GM19372 (cell line): ENCODE results near the gene PLAGL1.
"Not testable (repeated sequence)": the region's sequence is repeated elsewhere in the genome, so short reads cannot be mapped to it uniquely, and the experiment has no call there.

Experiments
- ATAC-seq: cut with Tn5 transposase; IDR thresholded peaks from one replicate; pipeline ENCODE4 v1.9.1; 2021; ENCODE audit warnings: mild to moderate bottlenecking, low read depth, moderate library complexity; ENCODE audit not compliant: unreplicated experiment

Gene PLAGL1

GRCh38 chr6:144009628-144010027, 1.6 kb upstream of the PLAGL1 start:
- not testable (repeated sequence) for ATAC-seq

GRCh38 chr6:144008846-144009245, 787 bp upstream of the PLAGL1 start:
- ATAC-seq: no peak

GRCh38 chr6:144007478-144008119, 460 bp downstream of the PLAGL1 start:
- no peak for ATAC-seq

- ATAC-seq: no peak
Measured at GRCh38 chr6:144006736-144007477, 1.2 kb downstream of the PLAGL1 start.

- ATAC-seq: no peak
Measured at GRCh38 chr6:143999406-143999805, 8.7 kb downstream of the PLAGL1 start.

- ATAC-seq: no peak
Measured at GRCh38 chr6:143998686-143999085, 9.4 kb downstream of the PLAGL1 start.

- ATAC-seq: no peak
Measured at GRCh38 chr6:143993965-143994646, 14.0 kb downstream of the PLAGL1 start.

GRCh38 chr6:143992285-143992684, 15.8 kb downstream of the PLAGL1 start:
- no peak for ATAC-seq

- ATAC-seq: no peak
Measured at GRCh38 chr6:143986463-143987065, 21.5 kb downstream of the PLAGL1 start.

GRCh38 chr6:143984666-143985065, 23.4 kb downstream of the PLAGL1 start:
- ATAC-seq: no peak

- no peak for ATAC-seq
Measured at GRCh38 chr6:143982968-143983367, 25.1 kb downstream of the PLAGL1 start.

- ATAC-seq: no peak
Measured at GRCh38 chr6:143980921-143981320, 27.1 kb downstream of the PLAGL1 start.

GRCh38 chr6:143976806-143977349, 31.2 kb downstream of the PLAGL1 start:
- no peak for ATAC-seq

GRCh38 chr6:143974089-143974488, 34.0 kb downstream of the PLAGL1 start:
- ATAC-seq: no peak

GRCh38 chr6:143973097-143973966, 34.7 kb downstream of the PLAGL1 start:
- ATAC-seq: no peak

- ATAC-seq: no peak
Measured at GRCh38 chr6:143971482-143972205, 36.4 kb downstream of the PLAGL1 start.

- ATAC-seq: no peak
Measured at GRCh38 chr6:143970456-143971218, 37.4 kb downstream of the PLAGL1 start.

- no peak for ATAC-seq
Measured at GRCh38 chr6:143969077-143969476, 39.0 kb downstream of the PLAGL1 start.
